Measurements from ENCODE around the gene LARP4B.

Gene LARP4B

GRCh38 chr10:931326-932318, at the start of gene LARP4B:
Gene LARP4B (minus strand): TSS chr10:931705. CDS start chr10:885721, 45,984 bp downstream.
- intact Hi-C loops (cut with DNase I): loop anchor here (2.0 kb wide), 2 partner anchors 57 to 117 kb away; partner anchors contain the start of genes GTPBP4 and IDI1
- DNase-seq: peak; percentile 94 to 100 (median 97)

GRCh38 chr10:980468-981093, 49.1 kb upstream of the LARP4B start:
- intact Hi-C loops (cut with DNase I): no loop called here
- no peak for DNase-seq

DNA sequence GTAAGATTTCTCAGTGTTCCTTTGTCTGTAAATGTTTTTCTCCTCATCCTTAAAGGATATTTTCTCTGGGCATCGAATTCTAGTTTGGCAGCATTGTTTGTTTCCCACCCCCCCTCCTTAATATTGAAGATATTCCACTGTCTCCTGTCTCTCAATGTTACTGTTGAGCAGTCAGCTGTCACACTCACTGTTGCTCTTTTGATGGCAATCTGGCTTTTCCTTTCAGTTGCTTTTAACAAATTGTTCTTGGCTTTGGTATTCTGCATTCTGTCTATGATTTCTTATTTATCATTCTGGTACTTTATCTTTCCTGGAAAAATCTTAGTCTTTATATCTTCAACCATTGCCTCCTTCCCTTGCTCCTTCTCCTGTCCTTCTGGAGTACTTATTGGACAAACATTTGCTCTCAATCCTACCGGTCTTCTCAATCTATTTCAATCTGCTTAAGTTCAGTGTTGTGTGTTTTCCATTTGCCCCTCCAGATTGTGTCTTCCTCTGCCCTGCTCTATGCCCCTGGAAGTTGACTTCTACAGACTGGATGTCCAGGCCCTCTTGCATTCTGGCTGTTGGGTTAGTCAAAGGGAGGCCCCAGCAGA, 47.4 kb upstream of the LARP4B start:
- intact Hi-C loops (cut with DNase I): no loop called here
- no peak for DNase-seq

DNA sequence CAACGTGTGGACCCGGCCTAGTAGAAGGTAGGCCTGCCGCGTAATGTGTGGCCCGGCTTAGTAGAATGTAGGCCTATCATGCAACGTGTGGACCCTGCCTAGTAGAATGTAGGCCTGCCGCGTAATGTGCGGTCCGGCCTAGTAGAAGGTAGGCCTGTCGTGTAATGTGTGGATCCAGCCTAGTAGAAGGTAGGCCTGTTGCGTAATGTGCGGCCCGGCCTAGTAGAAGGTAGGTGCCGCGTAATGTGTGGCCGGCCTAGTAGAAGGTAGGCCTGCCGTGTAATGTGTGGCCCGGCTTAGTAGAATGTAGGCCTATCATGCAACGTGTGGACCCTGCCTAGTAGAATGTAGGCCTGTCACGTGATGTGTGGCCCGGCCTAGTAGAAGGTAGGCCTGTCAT, 44.8 kb upstream of the LARP4B start:
- intact Hi-C loops (cut with DNase I): no loop called here
- peak in 2 of 10 donors; percentile 24 to 37 for DNase-seq

DNA sequence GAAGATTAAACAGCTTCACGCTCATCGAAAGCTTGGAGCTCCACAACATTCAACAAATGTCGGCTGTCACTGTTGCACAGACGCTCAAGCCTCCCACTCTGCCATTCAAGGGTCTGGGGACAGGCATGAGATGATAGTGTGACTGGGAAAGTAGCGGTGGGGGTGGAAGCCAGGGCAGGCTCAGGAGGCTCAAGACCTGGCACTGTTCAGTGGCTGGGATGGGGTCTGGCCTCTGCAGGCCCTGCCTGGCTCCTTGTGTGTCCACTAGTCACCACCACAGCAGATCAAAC, 43.2 kb upstream of the LARP4B start:
- peak in 2 of 10 donors; percentile 17 to 21 for DNase-seq
- intact Hi-C loops (cut with DNase I): no loop called here

DNA sequence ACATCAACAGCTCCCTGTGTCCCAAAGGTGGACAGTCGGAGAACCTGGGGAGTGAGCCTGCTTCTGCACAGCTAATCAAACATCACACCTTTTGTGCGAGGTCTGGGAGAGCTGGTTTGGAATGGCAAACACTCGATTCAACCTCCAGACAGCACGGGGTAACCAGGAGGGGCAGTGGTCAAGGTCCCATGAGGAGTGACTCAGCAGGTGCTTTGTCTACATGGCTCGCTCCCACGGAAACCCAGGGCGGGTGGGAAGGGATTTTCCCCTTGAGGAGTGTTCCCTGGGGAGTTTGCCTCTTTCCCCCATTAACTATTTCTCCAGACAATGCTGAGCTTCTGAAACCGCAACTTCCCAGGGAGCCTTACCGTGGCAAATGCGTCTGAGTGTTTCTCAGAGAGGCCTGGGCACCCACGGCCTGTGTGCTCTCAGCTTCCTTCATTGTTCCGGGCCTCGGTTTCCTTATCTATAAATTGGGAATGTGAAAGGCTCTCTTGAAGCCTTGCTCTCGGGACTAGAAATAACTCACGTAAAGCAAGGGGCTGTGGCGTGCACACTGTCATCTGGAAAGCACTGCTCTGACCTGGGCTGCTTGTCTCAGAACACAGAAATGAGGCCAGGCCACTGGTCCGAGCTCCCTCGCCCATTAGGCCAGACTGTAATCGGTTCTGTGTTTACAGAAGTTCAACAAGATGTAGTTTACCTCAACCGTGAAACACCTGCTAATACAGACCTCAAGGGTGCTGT, 42.7 kb upstream of the LARP4B start:
- intact Hi-C loops (cut with DNase I): no loop called here
- peak in 1 of 10 donors; percentile 21 for DNase-seq

DNA sequence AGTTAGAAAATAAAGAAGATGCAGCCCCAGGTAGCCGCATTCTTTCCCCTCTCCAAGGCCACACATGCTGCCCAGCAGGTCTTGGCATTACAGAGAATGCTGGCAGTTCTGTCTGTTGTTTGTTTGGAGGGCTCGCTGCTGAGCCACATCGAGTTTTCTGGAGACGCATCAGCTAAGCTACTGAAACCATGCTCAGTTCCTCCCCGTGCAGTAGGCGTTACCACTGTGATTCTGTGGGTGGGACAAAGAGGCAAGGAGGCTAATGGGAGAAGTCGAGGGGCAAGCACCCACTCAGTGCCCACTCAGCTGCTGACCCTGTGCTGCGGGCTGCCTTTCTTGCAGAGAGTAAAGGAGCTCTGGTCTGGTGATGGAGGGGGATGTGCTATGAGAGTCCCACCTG, 41.3 kb upstream of the LARP4B start:
- DNase-seq: peak in 1 of 10 donors; percentile 61
- intact Hi-C loops (cut with DNase I): no loop called here

DNA sequence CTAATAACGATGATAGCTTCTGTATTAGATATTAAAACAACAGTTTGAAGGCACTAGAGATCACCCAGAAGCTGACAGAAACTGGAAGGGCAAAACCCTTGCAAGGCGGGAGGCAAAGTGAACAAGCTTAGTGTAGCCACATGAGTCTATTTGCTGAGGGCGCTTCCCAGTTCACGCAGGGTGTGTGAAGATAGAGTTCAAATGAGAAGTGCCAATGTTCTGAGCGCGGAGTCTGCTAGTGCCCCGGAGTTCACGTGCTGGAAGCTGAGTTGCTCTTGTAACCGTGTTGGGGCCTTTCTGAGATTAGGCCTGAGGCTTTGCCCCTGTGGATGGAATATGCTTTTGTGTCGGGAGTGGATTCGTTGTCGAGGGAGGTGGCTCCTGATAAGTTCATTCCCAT, 40.1 kb upstream of the LARP4B start:
- DNase-seq: peak in 2 of 10 donors; percentile 5 to 18
- intact Hi-C loops (cut with DNase I): no loop called here

DNA sequence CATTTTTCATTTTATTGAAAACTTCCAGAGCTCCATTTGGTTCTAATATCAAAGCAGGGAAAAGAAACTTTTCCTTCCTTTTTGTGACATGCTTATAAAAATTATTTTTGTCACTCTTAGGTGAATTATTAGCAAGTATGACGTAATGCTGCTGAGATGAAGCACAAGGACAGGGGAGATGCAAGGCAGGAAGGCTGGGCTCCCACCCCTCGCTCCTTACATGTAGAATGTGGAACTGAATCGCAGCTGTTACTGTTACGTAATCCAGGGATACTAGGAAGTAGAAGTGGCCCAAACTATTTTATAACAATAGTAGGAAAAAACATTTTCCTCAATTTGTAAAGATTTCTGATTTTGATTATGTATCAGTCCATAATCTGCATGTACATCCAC, 39.6 kb upstream of the LARP4B start:
- intact Hi-C loops (cut with DNase I): no loop called here
- peak in 2 of 10 donors; percentile 60 to 64 for DNase-seq

DNA sequence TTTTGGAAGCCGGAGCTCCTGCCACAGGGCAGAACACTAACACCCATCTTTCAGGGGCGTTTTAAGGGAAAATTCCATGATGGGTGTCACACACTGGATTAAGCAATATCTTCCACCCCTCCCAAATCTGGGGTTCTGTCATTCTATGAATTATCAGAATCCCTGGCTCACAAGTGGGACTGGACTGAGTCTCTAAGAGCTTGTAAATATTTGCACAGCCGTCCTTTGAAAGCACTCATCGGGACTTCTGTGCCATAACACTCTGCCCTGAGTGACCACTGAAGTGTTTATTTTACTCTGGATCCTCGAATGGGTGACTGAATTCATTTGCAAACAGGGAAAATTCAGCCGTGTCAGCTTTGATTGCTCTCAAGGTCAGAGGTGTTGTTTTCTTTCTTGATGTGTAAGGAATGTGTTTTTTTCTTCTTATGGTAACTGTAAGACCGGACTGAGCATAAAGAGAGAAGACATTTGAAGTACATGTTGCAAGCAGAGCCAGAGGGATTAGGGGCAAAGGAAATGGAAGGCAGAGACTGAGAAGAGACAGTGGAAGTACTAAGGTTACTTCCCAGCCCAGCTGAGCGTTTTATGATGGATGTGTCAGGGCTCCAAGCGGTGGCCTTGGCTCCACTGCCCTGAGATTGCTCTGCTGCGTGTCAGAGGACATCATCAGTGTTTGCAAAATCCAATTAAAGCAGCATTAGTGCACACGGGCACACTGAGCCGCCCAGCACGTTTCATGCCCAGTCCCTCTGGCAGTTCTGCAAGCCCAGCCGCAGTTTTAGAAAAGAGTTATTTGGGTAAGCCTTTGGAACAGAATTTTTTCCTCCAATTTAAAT, 39.0 kb upstream of the LARP4B start:
- peak in 3 of 10 donors; percentile 2 to 66 (median 29) for DNase-seq
- intact Hi-C loops (cut with DNase I): no loop called here

DNA sequence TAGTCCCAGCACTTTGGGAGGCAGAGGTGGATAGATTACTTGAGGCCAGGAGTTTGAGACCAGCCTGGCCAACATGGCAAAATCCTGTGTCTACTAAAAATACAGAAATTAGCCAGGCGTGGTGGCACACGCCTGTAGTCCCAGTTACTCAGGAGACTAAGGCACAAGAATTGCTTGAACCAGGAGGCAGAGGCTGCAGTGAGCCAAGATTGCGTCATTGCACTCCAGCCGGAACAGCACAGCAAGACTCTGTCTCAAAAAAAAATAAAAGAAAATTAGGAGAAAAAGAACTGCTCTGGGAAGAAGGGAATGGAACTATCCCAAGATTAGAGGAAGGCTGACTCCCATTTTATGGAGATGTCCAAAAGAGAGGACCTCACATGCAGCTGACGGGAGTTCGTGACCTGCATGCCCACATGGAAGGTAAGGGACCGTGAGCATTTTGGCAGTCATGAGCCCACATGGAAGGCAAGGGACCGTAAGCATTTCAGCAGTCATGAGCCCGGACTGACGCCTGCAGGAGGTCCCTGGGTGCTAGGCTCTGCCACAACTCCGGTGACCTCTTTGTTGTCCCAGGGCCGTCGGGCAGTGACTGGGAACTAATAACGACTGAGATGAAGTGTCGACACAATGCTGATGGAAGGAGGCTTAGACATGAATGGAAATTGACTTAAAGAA, 38.1 kb upstream of the LARP4B start:
- intact Hi-C loops (cut with DNase I): no loop called here
- peak in 3 of 10 donors; percentile 47 to 81 (median 63) for DNase-seq

DNA sequence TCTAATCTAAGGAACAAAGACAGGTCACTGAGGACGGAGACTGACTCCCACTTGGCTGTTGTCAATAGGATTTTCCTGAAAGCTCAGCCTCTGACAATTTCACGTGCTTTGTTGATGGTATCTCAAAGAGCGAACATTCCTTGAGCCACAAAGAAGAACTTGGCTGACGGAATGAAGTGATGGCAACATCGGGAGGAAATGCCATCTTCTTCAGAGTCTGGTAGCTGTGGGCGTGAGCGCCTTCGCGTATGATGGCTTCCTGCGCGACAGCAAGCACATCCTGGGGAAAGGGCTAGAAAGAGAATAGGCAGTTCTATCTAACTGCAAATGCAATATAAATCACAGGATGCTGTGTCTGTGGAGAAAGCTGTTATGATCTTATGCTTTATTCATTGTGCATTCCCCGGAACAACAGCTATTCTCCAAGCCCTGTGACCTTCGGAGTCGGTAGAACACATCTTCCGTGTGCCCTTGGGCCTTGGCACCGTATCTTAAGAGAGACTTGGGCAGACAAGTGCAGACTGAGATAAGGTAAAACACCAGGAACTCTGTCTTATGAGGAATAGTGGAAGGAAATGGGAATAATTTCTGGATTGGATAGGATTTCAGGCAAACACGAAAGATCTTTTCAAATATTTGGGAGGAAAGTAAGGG, 37.2 kb upstream of the LARP4B start:
- intact Hi-C loops (cut with DNase I): no loop called here
- DNase-seq: peak in 2 of 10 donors; percentile 10 to 22

DNA sequence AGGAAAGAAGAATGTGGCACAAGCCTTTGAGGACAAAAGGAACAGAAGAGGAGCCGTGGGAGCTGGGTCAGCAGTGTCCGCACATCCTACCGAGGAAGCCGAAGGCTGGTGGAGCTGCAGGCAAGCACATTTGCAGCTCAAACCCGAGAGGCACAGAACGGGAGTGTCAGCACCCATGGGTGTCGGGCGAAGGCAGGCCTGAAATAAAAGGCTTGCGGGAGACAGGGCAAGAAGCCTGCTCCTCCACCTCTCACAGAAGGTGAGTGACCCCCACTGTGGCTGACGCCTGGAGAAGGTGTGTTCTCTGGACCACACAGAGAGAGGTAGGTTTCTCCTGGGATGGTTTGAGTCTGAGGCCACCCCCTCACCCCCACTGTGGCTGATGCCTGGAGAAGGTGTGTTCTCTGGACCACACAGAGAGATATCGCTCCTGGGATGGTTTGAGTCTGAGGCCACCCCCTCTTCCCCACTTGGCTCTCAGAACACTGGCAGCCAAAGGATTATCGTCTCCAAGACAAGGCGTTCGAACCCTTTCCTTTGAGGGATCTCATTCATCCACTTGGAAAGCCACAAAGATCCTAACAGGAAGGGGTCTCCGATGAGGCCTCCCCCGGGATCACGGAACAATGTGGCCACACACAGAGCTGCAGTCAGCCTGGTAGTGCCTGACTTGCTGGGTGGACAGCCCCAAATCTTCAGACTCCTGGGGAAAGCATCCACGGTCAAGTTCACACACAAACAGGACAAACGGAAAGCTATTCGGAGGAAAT, 35.1 kb upstream of the LARP4B start:
- intact Hi-C loops (cut with DNase I): no loop called here
- DNase-seq: peak in 3 of 10 donors; percentile 47 to 62 (median 50)

DNA sequence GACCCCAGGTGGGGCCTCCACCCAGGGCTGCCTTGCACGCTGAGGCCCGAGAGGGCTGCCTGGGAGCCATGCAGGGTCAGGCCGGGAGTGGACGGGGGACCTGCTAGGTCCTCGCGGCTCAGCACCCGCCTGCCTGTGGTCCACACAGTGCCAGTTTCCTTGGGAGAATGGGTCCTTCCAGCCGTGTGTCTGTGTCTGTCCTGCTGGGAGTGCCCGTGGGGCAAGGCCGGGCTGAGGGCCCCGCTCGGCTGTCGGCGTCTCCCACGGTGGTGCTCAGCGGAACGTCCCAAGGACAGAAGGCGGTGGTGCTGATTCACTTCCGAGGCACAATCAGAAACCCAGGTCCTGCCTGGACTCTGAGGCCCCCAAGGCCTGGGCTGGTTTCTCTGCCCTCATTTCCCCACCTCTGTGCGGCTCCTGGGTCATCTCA, 33.5 kb upstream of the LARP4B start:
- DNase-seq: peak in 3 of 10 donors; percentile 66 to 78 (median 76)
- intact Hi-C loops (cut with DNase I): no loop called here

GRCh38 chr10:964321-964987, 32.9 kb upstream of the LARP4B start:
- intact Hi-C loops (cut with DNase I): no loop called here
- DNase-seq: peak in 2 of 10 donors; percentile 49 to 59

DNA sequence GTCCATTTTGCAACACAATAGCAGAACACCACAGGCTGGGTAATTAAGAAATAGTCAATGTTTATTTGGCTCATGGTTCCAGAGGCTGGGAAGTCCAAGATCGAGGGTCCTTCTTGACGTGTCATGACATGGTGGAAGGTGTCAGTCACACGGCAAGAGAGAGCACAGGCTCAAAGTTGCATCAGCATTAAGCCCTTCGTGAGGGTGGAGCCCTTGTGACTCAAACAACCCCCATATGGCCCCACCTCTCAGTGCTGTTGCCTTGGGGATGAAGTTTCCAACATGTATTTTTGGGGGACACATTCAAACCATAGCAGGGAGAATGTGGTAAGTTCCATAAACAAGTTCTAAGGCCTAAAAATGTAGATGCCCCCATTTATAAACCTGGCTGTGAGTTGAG, 32.1 kb upstream of the LARP4B start:
- intact Hi-C loops (cut with DNase I): no loop called here

GRCh38 chr10:963186-963585, 31.7 kb upstream of the LARP4B start:
- intact Hi-C loops (cut with DNase I): no loop called here

More for the DNA sequence above, 32.1 kb upstream of the LARP4B start:
- peak in 1 of 10 donors; percentile 30 for DNase-seq

More at GRCh38 chr10:963186-963585, 31.7 kb upstream of the LARP4B start:
- peak in 3 of 10 donors; percentile 7 to 46 (median 17) for DNase-seq
